ENCODE measurements around the gene CD8B. TPM values are rescaled to one million over a fixed set of nuclear protein-coding genes. Genes with fewer than 3 reads are reported as not detected.

CD8B gene
- total RNA-seq, 4 donors from 2014 or later, result 0.97 to 5.5 (median 3.9) TPM; not detected in 1

DNA sequence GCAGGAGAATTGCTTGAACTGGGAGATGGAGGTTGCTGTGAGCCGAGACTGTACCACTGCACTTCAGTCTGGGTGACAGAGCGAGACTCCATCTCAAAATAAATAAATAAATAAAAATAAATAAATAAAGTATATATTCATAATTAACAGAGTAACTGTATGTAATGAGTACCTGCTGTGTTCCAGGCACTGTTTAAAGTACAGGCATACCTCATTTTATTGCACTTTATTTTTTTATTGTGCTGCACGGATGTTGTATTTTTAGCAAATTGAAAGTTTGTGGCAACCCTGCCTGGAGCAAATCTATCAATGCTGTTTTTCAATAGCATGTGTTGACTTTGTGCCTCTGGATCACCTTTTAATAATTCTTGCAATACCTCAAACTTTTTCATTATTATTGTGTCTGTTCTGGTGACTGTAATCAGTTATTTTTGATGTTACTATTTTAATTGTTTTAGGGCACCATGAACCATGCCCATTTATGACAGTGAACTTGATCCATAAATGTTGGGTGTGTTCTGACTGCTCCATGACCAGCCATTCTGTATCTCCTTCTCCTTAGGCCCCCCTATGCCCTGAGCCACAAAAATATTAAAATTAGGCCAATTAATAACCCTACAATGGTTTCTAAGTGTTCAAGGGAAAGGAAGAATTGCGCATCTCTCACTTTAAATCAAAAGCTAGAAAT is 43.4 kb downstream of the CD8B start:
- Histone ChIP-seq H3K27ac (no peak overlapping the region), H3K9me3 (no peaks in the 10 kb centered on the region), H3K4me3 (no peak overlapping the region), H3K4me1 (peaks cover 0 to 6% (median 0%) of the 10 kb centered on the region in 3 donors), H3K27me3 (peaks cover 0 to 19% (median 0%) of the 10 kb centered on the region in 4 donors), H3K36me3 (no peaks in the 10 kb centered on the region)
- no peak for DNase-seq
- WGBS, 2 donors, result 80 to 83% methylated on average over 4 of the region's 4 CpGs
- intact Hi-C loops (cut with DNase I), result no loop called here
- TF ChIP-seq, protein P1, sequence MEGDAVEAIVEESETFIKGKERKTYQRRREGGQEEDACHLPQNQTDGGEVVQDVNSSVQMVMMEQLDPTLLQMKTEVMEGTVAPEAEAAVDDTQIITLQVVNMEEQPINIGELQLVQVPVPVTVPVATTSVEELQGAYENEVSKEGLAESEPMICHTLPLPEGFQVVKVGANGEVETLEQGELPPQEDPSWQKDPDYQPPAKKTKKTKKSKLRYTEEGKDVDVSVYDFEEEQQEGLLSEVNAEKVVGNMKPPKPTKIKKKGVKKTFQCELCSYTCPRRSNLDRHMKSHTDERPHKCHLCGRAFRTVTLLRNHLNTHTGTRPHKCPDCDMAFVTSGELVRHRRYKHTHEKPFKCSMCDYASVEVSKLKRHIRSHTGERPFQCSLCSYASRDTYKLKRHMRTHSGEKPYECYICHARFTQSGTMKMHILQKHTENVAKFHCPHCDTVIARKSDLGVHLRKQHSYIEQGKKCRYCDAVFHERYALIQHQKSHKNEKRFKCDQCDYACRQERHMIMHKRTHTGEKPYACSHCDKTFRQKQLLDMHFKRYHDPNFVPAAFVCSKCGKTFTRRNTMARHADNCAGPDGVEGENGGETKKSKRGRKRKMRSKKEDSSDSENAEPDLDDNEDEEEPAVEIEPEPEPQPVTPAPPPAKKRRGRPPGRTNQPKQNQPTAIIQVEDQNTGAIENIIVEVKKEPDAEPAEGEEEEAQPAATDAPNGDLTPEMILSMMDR (IDR thresholded peaks at IDR 0.05), result no peak
- no peak for TF ChIP-seq POLR2A (IDR thresholded peaks at IDR 0.05)

- 50 to 78% methylated on average over 1 of the region's 1 CpG for WGBS, 2 donors
- Histone ChIP-seq H3K4me3 (no peak overlapping the region), H3K9me3 (no peaks in the 10 kb centered on the region), H3K27ac (no peak overlapping the region), H3K27me3 (peaks cover 0 to 42% (median 0%) of the 10 kb centered on the region in 4 donors), H3K4me1 (no peaks in the 10 kb centered on the region), H3K36me3 (no peaks in the 10 kb centered on the region)
- DNase-seq, result no peak
- intact Hi-C loops (cut with DNase I), result no loop called here
- TF ChIP-seq, protein P1 (IDR thresholded peaks at IDR 0.05), result no peak
- no peak for TF ChIP-seq POLR2A (IDR thresholded peaks at IDR 0.05)
These were observed 46.1 kb downstream of the CD8B start for GRCh38 chr2:86815611-86816010.

- H3K27me3 ChIP-seq, result peaks cover 8 to 68% (median 9%) of the 10 kb centered on the region in 4 donors
- intact Hi-C loops (cut with DNase I), result no loop called here
- H3K4me1 ChIP-seq, result peaks cover 9 to 39% (median 25%) of the 10 kb centered on the region in 3 donors
- H3K27ac ChIP-seq, result peak overlapping the region in 1 of 4 donors; percentile 85
- TF ChIP-seq, protein P1 (IDR thresholded peaks at IDR 0.05), result no peak
- no peak for TF ChIP-seq POLR2A (IDR thresholded peaks at IDR 0.05)
- no peaks in the 10 kb centered on the region for H3K36me3 ChIP-seq
- H3K4me3 ChIP-seq, result peak overlapping the region in 2 of 4 donors; percentile 22 to 58
- 33 to 51% methylated on average over 32 to 39 of the region's 43 CpGs for WGBS, 2 donors
- DNase-seq, result no peak
- no peaks in the 10 kb centered on the region for H3K9me3 ChIP-seq
These were observed 52.1 kb downstream of the CD8B start for GRCh38 chr2:86809481-86810121.

DNA sequence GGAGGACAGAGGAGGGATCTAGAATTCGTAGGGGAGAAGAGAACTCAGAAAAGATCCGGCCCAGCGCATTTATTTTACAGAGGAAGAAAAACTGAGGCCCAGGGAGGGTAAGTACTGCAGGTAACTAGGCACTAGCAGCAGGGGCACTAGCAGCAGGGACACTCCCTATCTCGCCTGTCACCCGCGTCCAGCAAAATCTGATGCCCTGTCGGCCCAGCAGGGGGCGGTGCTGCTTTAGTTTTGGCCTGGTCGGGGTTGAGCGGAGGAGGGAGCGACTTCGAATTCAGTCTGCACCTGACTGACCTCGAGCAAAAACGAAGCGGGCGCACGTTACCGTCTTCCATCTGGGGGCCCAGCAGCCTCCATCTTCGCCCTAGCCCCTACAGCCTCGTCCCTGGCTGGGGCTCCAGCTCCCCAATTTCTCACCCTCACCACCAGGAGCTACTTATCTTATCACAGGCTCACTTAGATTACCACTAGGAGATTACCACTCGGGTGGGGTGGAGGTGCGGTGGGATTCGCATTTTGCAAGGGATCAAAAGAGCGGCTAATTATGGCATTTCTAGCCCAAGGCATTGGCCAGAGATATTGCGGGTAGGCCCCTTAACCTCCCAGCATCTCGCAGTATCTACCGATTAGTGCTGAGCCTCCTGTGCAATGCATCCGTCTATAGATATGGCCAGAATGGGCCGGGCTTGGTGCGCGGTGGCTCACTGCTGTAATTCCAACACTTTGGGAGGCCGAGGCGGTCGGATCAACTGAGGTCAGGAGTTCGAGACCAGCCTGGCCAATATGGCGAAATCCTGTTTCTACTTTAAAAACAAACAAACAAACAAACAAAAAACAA is 53.1 kb downstream of the CD8B start:
- Histone ChIP-seq H3K27me3 (peaks cover 8 to 59% (median 9%) of the 10 kb centered on the region in 4 donors), H3K27ac (peak overlapping the region; percentile 30 to 85 (median 77)), H3K4me3 (peak overlapping the region; percentile 41 to 67 (median 60)), H3K36me3 (no peaks in the 10 kb centered on the region), H3K4me1 (peaks cover 9 to 39% (median 25%) of the 10 kb centered on the region in 3 donors), H3K9me3 (no peaks in the 10 kb centered on the region)
- 8 to 22% methylated on average over 19 to 35 of the region's 36 CpGs for WGBS, 2 donors
- TF ChIP-seq, protein P1 (IDR thresholded peaks at IDR 0.05), result peak; percentile 82 to 97 (median 91)
- no peak for TF ChIP-seq POLR2A (IDR thresholded peaks at IDR 0.05)
- DNase-seq, result peak; percentile 27
- intact Hi-C loops (cut with DNase I), result no loop called here

Data from esophagus squamous epithelium (tissue), 5 donors.